ENCODE data around the gene IPCEF1. TPM values are rescaled to one million over a fixed set of nuclear protein-coding genes. Genes with fewer than 3 reads are reported as not detected.
"Not testable (repeated sequence)": the region's sequence is repeated elsewhere in the genome, so short reads cannot be mapped to it uniquely, and the experiment has no call there.

IPCEF1 gene
- total RNA-seq, 2 donors from 2014 or later, result 50.4 to 63.1 TPM

GRCh38 chr6:154341871-154342270 lies 14.7 kb downstream of the IPCEF1 start:
- DNase-seq, result no peak
- no peak overlapping the region for H3K4me3 Mint-ChIP-seq
- peaks cover 7% of the 10 kb centered on the region for H3K27me3 Mint-ChIP-seq

GRCh38 chr6:154341336-154341735 lies 15.3 kb downstream of the IPCEF1 start:
- H3K36me3 Mint-ChIP-seq (ENCODE audit: low read depth), result no peaks in the 10 kb centered on the region
- H3K9me3 ChIP-seq (ENCODE audit: control insufficient read depth, low read length, poor library complexity, severe bottlenecking), result no peaks in the 10 kb centered on the region
- H3K27ac Mint-ChIP-seq, result no peak overlapping the region
- H3K4me3 Mint-ChIP-seq, result no peak overlapping the region
- peaks cover 6% of the 10 kb centered on the region for H3K4me1 Mint-ChIP-seq
- ATAC-seq (no peak), DNase-seq (no peak)
- H3K27me3 Mint-ChIP-seq, result peaks cover 7% of the 10 kb centered on the region

More at GRCh38 chr6:154341871-154342270, 14.7 kb downstream of the IPCEF1 start:
- no peaks in the 10 kb centered on the region for H3K36me3 Mint-ChIP-seq (ENCODE audit: low read depth)
- no peak for ATAC-seq
- peaks cover 6% of the 10 kb centered on the region for H3K4me1 Mint-ChIP-seq
- no peaks in the 10 kb centered on the region for H3K9me3 ChIP-seq (ENCODE audit: control insufficient read depth, low read length, poor library complexity, severe bottlenecking)
- H3K27ac Mint-ChIP-seq, result no peak overlapping the region

- DNase-seq, result no peak
- no peak overlapping the region for H3K27ac Mint-ChIP-seq
- peaks cover 4% of the 10 kb centered on the region for H3K4me1 Mint-ChIP-seq
- H3K36me3 Mint-ChIP-seq (ENCODE audit: low read depth), result no peaks in the 10 kb centered on the region
- no peak overlapping the region for H3K4me3 Mint-ChIP-seq
- H3K9me3 ChIP-seq (ENCODE audit: control insufficient read depth, low read length, poor library complexity, severe bottlenecking), result no peaks in the 10 kb centered on the region
- H3K27me3 Mint-ChIP-seq, result peaks cover 7% of the 10 kb centered on the region
- no peak for ATAC-seq
These were observed 19.1 kb downstream of the IPCEF1 start for GRCh38 chr6:154337406-154338005.

GRCh38 chr6:154334147-154334546 lies 22.5 kb downstream of the IPCEF1 start:
- ATAC-seq; H3K9me3 ChIP-seq (ENCODE audit: control insufficient read depth, low read length, poor library complexity, severe bottlenecking); H3K27me3 Mint-ChIP-seq; H3K4me1 Mint-ChIP-seq; DNase-seq; H3K27ac Mint-ChIP-seq; H3K36me3 Mint-ChIP-seq (ENCODE audit: low read depth); H3K4me3 Mint-ChIP-seq: not testable (repeated sequence)

- no peak overlapping the region for H3K27ac Mint-ChIP-seq
- no peaks in the 10 kb centered on the region for H3K36me3 Mint-ChIP-seq (ENCODE audit: low read depth)
- peaks cover 4% of the 10 kb centered on the region for H3K4me1 Mint-ChIP-seq
- ATAC-seq, result no peak
- no peaks in the 10 kb centered on the region for H3K9me3 ChIP-seq (ENCODE audit: control insufficient read depth, low read length, poor library complexity, severe bottlenecking)
- no peak for DNase-seq
- H3K27me3 Mint-ChIP-seq, result no peaks in the 10 kb centered on the region
- no peak overlapping the region for H3K4me3 Mint-ChIP-seq
These were observed 24.9 kb downstream of the IPCEF1 start for GRCh38 chr6:154331750-154332149.

GRCh38 chr6:154329350-154330170 lies 27.0 kb downstream of the IPCEF1 start:
- no peak for DNase-seq
- no peak for ATAC-seq
- no peaks in the 10 kb centered on the region for H3K27me3 Mint-ChIP-seq
- no peaks in the 10 kb centered on the region for H3K9me3 ChIP-seq (ENCODE audit: control insufficient read depth, low read length, poor library complexity, severe bottlenecking)
- no peaks in the 10 kb centered on the region for H3K36me3 Mint-ChIP-seq (ENCODE audit: low read depth)
- peak overlapping the region; percentile 49 for H3K27ac Mint-ChIP-seq
- H3K4me1 Mint-ChIP-seq, result peaks cover 4% of the 10 kb centered on the region
- no peak overlapping the region for H3K4me3 Mint-ChIP-seq

- H3K9me3 ChIP-seq (ENCODE audit: control insufficient read depth, low read length, poor library complexity, severe bottlenecking); H3K4me1 Mint-ChIP-seq; ATAC-seq; H3K27ac Mint-ChIP-seq; DNase-seq; H3K4me3 Mint-ChIP-seq; H3K36me3 Mint-ChIP-seq (ENCODE audit: low read depth); H3K27me3 Mint-ChIP-seq: not testable (repeated sequence)
These were observed 29.3 kb downstream of the IPCEF1 start for GRCh38 chr6:154327313-154327712.

- Mint-ChIP-seq H3K4me3 (no peak overlapping the region), H3K27me3 (no peaks in the 10 kb centered on the region), H3K27ac (no peak overlapping the region), H3K4me1 (peaks cover 4% of the 10 kb centered on the region), H3K36me3 (ENCODE audit: low read depth) (no peaks in the 10 kb centered on the region)
- no peaks in the 10 kb centered on the region for H3K9me3 ChIP-seq (ENCODE audit: control insufficient read depth, low read length, poor library complexity, severe bottlenecking)
- DNase-seq (no peak), ATAC-seq (no peak)
These were observed 31.5 kb downstream of the IPCEF1 start for GRCh38 chr6:154325142-154325541.

GRCh38 chr6:154320181-154320580 lies 36.4 kb downstream of the IPCEF1 start:
- ATAC-seq (no peak), DNase-seq (no peak)
- peaks cover 22% of the 10 kb centered on the region for H3K27me3 Mint-ChIP-seq
- H3K4me3 Mint-ChIP-seq, result no peak overlapping the region
- H3K4me1 Mint-ChIP-seq, result no peaks in the 10 kb centered on the region
- H3K9me3 ChIP-seq (ENCODE audit: control insufficient read depth, low read length, poor library complexity, severe bottlenecking), result no peaks in the 10 kb centered on the region
- H3K36me3 Mint-ChIP-seq (ENCODE audit: low read depth), result no peaks in the 10 kb centered on the region
- H3K27ac Mint-ChIP-seq, result no peak overlapping the region

- ATAC-seq (no peak), DNase-seq (no peak)
- H3K36me3 Mint-ChIP-seq (ENCODE audit: low read depth), result no peaks in the 10 kb centered on the region
- H3K4me3 Mint-ChIP-seq, result no peak overlapping the region
- H3K4me1 Mint-ChIP-seq, result no peaks in the 10 kb centered on the region
- no peak overlapping the region for H3K27ac Mint-ChIP-seq
- no peaks in the 10 kb centered on the region for H3K9me3 ChIP-seq (ENCODE audit: control insufficient read depth, low read length, poor library complexity, severe bottlenecking)
- peaks cover 30% of the 10 kb centered on the region for H3K27me3 Mint-ChIP-seq
These were observed 37.3 kb downstream of the IPCEF1 start for GRCh38 chr6:154319231-154319858.

- H3K9me3 ChIP-seq (ENCODE audit: control insufficient read depth, low read length, poor library complexity, severe bottlenecking), result no peaks in the 10 kb centered on the region
- no peak for ATAC-seq
- Mint-ChIP-seq H3K4me3 (no peak overlapping the region), H3K4me1 (no peaks in the 10 kb centered on the region), H3K27me3 (peaks cover 31% of the 10 kb centered on the region), H3K27ac (no peak overlapping the region), H3K36me3 (ENCODE audit: low read depth) (no peaks in the 10 kb centered on the region)
- no peak for DNase-seq
These were observed 37.9 kb downstream of the IPCEF1 start for GRCh38 chr6:154318721-154319120.

- no peaks in the 10 kb centered on the region for H3K4me1 Mint-ChIP-seq
- ATAC-seq, result no peak
- DNase-seq, result no peak
- no peaks in the 10 kb centered on the region for H3K9me3 ChIP-seq (ENCODE audit: control insufficient read depth, low read length, poor library complexity, severe bottlenecking)
- H3K27me3 Mint-ChIP-seq, result peaks cover 31% of the 10 kb centered on the region
- H3K4me3 Mint-ChIP-seq, result no peak overlapping the region
- no peak overlapping the region for H3K27ac Mint-ChIP-seq
- H3K36me3 Mint-ChIP-seq (ENCODE audit: low read depth), result peaks cover 2% of the 10 kb centered on the region
These were observed 40.5 kb downstream of the IPCEF1 start for GRCh38 chr6:154316131-154316530.

GRCh38 chr6:154314084-154314483 lies 42.5 kb downstream of the IPCEF1 start:
- no peak overlapping the region for H3K27ac Mint-ChIP-seq
- H3K4me1 Mint-ChIP-seq, result no peaks in the 10 kb centered on the region
- ATAC-seq (no peak), DNase-seq (no peak)
- no peaks in the 10 kb centered on the region for H3K9me3 ChIP-seq (ENCODE audit: control insufficient read depth, low read length, poor library complexity, severe bottlenecking)
- H3K4me3 Mint-ChIP-seq, result no peak overlapping the region
- H3K36me3 Mint-ChIP-seq (ENCODE audit: low read depth), result peaks cover 4% of the 10 kb centered on the region
- H3K27me3 Mint-ChIP-seq, result peaks cover 33% of the 10 kb centered on the region
